HL-60 (cell line): ENCODE data around the gene DIP2B.
A peak's percentile ranks its signal among the peaks of the same experiment; 100 is the strongest.

Experiments used
- DNase-seq, 2 experiments: peaks; one replicate each; pipeline ENCODE4 v3.0.0-alpha.2; 2010 to 2020; ENCODE audit warnings: low read depth in 1 of 2, low spot score in 1 of 2
- H3K27ac ChIP-seq: fragments of 250-450 bp; sonication (Bioruptor Pico); replicated peaks from 2 replicates; pipeline ENCODE4 v1.5.1; 2020; ENCODE audit warnings: mild to moderate bottlenecking, moderate library complexity
- H3K27me3 ChIP-seq: fragments of 250-450 bp; sonication (Bioruptor Pico); 2 replicates; pipeline ENCODE4 v1.5.1; 2021; ENCODE audit warnings: mild to moderate bottlenecking, moderate library complexity; ENCODE audit not compliant: insufficient read depth, poor library complexity, severe bottlenecking
- H3K4me3 ChIP-seq: replicated peaks from 2 replicates; pipeline ENCODE4 v1.5.1; 2011; ENCODE audit warnings: mild to moderate bottlenecking, control low read depth, low read length; ENCODE audit not compliant: insufficient read depth
- CTCF ChIP-seq: IDR thresholded peaks from one replicate; pipeline ENCODE4 v1.5.1; 2011; ENCODE audit warnings: low read length, control low read depth, inconsistent platforms; ENCODE audit not compliant: insufficient read depth
- GABPA ChIP-seq: IDR thresholded peaks from 2 replicates; pipeline ENCODE4 v1.6.1; 2012; ENCODE audit warnings: low read depth
- POLR2AphosphoS5 ChIP-seq: IDR thresholded peaks from 2 replicates; pipeline ENCODE4 v1.6.1; 2012; ENCODE audit warnings: low read depth
- SPI1 ChIP-seq: IDR thresholded peaks from 2 replicates; pipeline ENCODE4 v1.6.1; 2012; ENCODE audit warnings: low read depth, mild to moderate bottlenecking, borderline replicate concordance
- TF ChIP-seq, protein P1 (sequence below): IDR thresholded peaks from 2 replicates; pipeline ENCODE4 v1.6.1; 2012; ENCODE audit warnings: low read depth; ENCODE audit not compliant: insufficient replicate concordance

Gene DIP2B

GRCh38 chr12:50753232-50753769 lies 248.5 kb downstream of the DIP2B start:
- no peaks in the 10 kb centered on the region for H3K27me3 ChIP-seq
- DNase-seq: no peak
- no peak overlapping the region for H3K4me3 ChIP-seq
- H3K27ac ChIP-seq: no peak overlapping the region
- TF ChIP-seq CTCF: no peak
- TF ChIP-seq POLR2AphosphoS5: no peak
- TF ChIP-seq SPI1: no peak
- no peak for TF ChIP-seq GABPA
- TF ChIP-seq, protein P1, sequence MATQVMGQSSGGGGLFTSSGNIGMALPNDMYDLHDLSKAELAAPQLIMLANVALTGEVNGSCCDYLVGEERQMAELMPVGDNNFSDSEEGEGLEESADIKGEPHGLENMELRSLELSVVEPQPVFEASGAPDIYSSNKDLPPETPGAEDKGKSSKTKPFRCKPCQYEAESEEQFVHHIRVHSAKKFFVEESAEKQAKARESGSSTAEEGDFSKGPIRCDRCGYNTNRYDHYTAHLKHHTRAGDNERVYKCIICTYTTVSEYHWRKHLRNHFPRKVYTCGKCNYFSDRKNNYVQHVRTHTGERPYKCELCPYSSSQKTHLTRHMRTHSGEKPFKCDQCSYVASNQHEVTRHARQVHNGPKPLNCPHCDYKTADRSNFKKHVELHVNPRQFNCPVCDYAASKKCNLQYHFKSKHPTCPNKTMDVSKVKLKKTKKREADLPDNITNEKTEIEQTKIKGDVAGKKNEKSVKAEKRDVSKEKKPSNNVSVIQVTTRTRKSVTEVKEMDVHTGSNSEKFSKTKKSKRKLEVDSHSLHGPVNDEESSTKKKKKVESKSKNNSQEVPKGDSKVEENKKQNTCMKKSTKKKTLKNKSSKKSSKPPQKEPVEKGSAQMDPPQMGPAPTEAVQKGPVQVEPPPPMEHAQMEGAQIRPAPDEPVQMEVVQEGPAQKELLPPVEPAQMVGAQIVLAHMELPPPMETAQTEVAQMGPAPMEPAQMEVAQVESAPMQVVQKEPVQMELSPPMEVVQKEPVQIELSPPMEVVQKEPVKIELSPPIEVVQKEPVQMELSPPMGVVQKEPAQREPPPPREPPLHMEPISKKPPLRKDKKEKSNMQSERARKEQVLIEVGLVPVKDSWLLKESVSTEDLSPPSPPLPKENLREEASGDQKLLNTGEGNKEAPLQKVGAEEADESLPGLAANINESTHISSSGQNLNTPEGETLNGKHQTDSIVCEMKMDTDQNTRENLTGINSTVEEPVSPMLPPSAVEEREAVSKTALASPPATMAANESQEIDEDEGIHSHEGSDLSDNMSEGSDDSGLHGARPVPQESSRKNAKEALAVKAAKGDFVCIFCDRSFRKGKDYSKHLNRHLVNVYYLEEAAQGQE: no peak

DNA sequence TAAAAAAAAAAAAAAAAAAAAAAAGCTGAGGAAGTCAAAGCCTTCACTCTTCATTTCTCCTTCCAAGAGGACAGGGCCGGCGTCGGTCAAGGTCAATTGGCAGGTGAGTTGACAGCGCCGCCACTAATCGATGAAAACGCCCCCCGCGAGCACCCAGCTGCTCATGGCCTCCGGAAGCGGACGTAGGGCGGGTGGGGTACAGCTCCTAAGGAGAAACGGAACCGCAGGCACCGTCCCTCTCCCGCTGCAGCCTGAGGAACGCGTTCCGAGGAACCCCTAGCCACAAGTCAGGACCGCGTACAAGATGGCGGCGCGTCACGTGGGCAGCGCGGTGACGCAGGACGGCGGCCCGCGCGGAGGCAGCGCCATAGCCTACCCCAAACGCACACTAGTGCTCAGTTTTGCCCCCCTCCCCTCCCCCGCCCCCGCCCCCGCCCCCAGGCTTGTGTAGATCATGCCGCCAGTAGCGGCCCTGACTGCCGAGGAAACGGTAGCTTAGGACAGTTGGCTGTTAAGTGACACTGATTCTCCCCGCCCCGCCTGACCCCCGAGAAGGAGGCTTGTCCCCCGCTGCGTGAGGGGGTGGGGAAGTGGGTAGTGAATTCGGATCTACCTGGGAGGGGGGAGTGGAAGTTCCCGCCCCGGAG lies 259.0 kb downstream of the DIP2B start, which contains the start of gene ATF1:
ATF1 (plus strand) TSS at position 463 of the 647 bp plus-strand sequence. CDS start 16,045 bp downstream, outside the sequence.
- H3K27me3 ChIP-seq: no peaks in the 10 kb centered on the region
- H3K27ac ChIP-seq: peak within 1 kb of the TSS; percentile 97
- peak; percentile 94 to 97 for DNase-seq
- peak; percentile 50; the same call in 1 of the 2 replicates for TF ChIP-seq GABPA
- TF ChIP-seq POLR2AphosphoS5: peak; percentile 92
- TF ChIP-seq, protein P1: no peak
- peak within 1 kb of the TSS; percentile 83 for H3K4me3 ChIP-seq

DNA sequence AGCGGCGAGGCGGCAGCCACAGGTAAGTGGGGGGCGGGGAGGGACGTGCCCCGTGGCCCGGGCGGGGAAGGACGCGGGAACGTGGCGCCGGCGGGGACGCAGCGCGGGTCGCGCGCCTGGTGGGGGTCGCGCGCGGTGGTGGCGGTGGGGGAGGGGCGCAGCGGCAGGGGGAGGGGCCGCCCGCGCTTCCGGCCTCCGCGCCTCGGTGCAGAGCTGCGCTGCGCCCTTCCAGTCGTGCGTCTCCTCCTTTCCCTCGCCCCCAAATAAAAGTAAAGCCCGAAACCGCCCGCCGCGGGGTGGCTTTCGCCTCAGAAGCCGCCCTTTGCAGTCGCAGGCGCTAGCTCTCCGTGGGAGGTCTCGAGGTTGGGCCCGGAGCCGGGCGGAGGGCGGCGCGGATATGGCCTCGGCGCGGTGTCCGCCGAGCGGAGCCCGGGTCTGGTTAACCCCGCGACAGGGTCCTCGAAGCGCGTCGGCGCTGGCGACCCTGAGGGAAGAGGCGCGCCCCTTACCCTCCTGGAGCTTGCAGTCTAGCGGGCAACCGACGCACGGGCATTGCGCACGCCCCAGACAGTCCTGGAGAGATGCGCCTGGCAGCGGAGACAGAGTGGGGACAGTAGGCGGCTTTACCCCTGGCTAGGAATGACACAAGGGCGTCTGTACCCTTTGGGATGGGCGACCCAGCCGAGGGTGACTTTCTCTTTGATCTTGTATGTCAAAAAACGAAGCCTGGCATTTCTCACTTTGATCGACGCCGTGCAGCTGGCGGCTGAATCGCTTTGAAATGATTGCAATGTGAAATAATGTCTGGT lies 259.7 kb downstream of the DIP2B start:
- peak; percentile 49 to 63 for DNase-seq
- peak overlapping the region; percentile 97 for H3K27ac ChIP-seq
- TF ChIP-seq POLR2AphosphoS5: no peak; the same call in 1 of the 2 replicates
- TF ChIP-seq, protein P1: peak; percentile 37
- peak overlapping the region; percentile 83 for H3K4me3 ChIP-seq
- no peaks in the 10 kb centered on the region for H3K27me3 ChIP-seq
